Left hindlimb (tissue), 1 donor: Measurements from ENCODE around the gene NIT2.
"Not testable (repeated sequence)": the region's sequence is repeated elsewhere in the genome, so short reads cannot be mapped to it uniquely, and the experiment has no call there.

ENCODE experiments used
- DNase-seq: peaks from one replicate; pipeline ENCODE4 v3.0.0-alpha.2; 2018

The NIT2 gene

GRCh38 chr3:100339786-100340185 lies 5.2 kb downstream of the NIT2 start:
- no peak for DNase-seq

GRCh38 chr3:100340527-100340926 lies 6.0 kb downstream of the NIT2 start:
- DNase-seq: no peak

- no peak for DNase-seq
Measured at GRCh38 chr3:100348727-100349126, 14.2 kb downstream of the NIT2 start.

- not testable (repeated sequence) for DNase-seq
Measured at GRCh38 chr3:100351770-100352169, 17.2 kb downstream of the NIT2 start.

GRCh38 chr3:100352296-100353231 lies 18.0 kb downstream of the NIT2 start:
- no peak for DNase-seq

GRCh38 chr3:100354850-100355249 lies 20.3 kb downstream of the NIT2 start:
- DNase-seq: no peak

GRCh38 chr3:100358413-100358812 lies 23.9 kb downstream of the NIT2 start:
- DNase-seq: no peak

- DNase-seq: no peak
Measured at GRCh38 chr3:100359035-100359434, 24.5 kb downstream of the NIT2 start.

GRCh38 chr3:100360757-100361496 lies 26.4 kb downstream of the NIT2 start:
- no peak for DNase-seq

GRCh38 chr3:100361897-100362296 lies 27.3 kb downstream of the NIT2 start:
- no peak for DNase-seq

- no peak for DNase-seq
Measured at GRCh38 chr3:100364421-100364820, 29.9 kb downstream of the NIT2 start.

GRCh38 chr3:100366424-100366823 lies 31.9 kb downstream of the NIT2 start:
- no peak for DNase-seq

GRCh38 chr3:100368441-100368840 lies 33.9 kb downstream of the NIT2 start:
- no peak for DNase-seq

GRCh38 chr3:100370756-100371155 lies 36.2 kb downstream of the NIT2 start:
- no peak for DNase-seq

GRCh38 chr3:100374521-100374920 lies 40.0 kb downstream of the NIT2 start:
- DNase-seq: no peak

GRCh38 chr3:100376301-100376700 lies 41.7 kb downstream of the NIT2 start:
- DNase-seq: no peak

GRCh38 chr3:100384733-100385525 lies 50.4 kb downstream of the NIT2 start:
- no peak for DNase-seq

- no peak for DNase-seq
Measured at GRCh38 chr3:100386437-100387074, 52.0 kb downstream of the NIT2 start.

GRCh38 chr3:100389025-100389424 lies 54.5 kb downstream of the NIT2 start:
- DNase-seq: no peak

- DNase-seq: no peak
Measured at GRCh38 chr3:100395679-100396431, 61.3 kb downstream of the NIT2 start.

- DNase-seq: no peak
Measured at GRCh38 chr3:100396967-100397366, 62.4 kb downstream of the NIT2 start.
